GM18873 (cell line): ENCODE data around the gene SAFB2.

Experiments
- ATAC-seq: cut with Tn5 transposase; IDR thresholded peaks from one replicate; pipeline ENCODE4 v1.9.1; 2021; ENCODE audit warnings: mild to moderate bottlenecking, moderate library complexity, moderate number of reproducible peaks; ENCODE audit not compliant: unreplicated experiment, low FRiP score

The SAFB2 gene

DNA sequence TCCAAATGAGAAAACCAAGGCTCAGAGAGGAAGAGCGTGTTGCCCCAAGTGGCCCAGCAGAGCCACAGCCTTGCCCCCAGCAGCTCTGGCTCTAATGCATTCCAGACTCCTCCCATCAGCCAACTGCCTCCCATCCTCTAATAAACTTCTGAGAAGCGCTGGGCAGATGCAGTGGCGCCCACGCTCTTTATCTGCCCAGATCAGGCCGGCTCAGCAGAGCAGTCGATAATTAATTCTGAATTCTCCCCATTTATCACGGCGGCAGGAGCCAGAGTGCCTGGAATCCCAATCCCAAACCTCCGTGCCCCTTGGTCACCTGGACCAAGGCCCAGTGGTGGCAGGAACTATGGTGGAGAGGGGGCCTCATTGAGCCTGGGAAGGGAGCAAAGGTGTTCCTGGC, 68.7 kb downstream of the SAFB2 start:
- no peak for ATAC-seq

DNA sequence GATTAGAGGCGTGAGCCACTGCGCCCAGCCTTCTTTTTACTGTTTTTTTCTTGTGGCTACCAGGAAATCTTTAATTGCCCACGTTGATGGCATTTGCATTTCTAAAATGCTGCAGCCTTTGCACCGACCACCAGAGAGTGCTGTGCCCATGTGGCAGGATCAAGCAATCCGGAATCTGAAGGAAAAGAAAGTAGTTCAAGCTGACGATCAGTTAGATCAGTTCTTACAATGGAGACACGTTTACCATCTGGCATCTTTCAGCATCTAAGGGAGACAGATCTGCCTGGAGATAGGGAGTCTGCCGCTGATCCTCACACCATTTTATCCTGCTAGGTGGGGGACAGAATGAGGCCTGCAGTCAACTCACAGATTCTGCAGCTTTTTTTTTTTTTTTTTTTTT, 74.7 kb downstream of the SAFB2 start:
- no peak for ATAC-seq

DNA sequence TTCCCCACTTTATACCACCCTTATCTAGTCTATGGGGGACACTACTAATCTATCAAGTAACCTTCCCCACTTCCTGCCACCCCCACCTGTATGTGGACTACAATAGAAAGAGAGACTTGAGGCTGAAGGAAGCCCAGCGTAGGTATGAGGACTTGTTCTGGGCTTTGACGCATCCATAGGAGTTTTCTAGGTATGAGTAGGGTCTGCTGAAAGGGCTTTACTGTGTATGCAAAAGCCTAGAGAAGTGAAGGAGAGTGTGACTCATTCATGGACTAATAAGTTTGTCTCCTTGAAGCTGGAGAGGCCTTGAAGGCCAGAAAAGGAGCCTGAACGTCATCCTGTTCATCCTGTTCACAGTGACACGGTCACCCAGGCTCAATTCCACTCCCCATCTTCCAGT, 76.6 kb downstream of the SAFB2 start:
- ATAC-seq = no peak

DNA sequence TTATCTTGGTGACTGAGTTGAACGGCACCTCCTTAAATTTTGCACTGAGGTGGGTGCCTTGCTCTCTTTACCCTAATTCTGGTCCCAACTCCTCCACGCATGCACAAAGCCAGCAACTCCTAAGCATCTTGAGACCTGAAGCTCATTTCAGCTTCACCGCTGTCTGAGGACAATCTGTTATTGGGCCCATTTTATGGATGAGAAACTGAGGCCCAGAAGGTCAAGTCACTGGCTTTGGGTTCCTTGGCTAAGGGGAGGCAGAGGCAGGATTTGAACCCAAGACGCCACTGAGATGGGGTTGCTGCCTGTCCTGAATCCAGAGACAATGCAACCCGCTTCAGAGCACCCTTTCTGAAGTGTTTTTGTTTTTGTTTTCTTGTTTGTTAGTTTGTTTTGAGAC, 77.5 kb downstream of the SAFB2 start:
- no peak for ATAC-seq

DNA sequence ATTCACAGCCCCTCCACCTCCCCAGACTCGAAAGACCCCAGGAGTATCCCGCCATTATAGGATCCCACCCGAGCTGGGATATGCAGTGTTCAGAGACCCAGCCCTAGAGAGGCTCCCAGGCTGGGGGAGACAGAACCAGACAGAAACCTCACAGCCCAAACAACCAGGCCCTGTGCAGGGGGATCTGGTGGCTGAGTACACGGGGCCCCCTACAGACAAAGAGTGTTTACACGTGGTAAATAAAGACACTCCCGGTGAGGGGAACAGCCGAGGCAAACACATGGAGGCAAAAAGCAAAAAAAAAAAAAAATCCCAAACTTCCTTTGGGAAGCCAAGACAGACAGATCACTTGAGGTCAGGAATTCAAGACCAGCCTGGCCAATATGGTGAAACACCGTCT, 79.9 kb downstream of the SAFB2 start:
- no peak for ATAC-seq

DNA sequence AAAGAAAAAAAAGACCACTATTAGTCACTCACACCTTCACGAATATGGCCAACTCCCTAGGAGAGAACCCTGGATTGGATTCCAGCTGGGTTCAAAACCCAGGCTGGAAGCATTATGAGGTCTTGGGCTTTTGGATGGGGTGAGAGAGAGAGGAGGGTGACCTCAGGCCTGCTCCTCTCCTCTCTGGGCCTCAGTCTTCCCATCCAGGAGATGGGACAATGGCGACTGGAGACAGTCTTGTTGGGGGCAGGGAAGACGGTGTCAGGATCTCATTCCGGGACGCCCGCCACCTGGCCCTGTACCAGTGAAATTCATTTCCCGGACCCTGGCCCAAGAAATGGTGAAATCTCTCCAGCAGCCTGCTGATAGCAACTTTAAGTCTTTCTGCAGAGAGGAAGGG, 81.1 kb downstream of the SAFB2 start:
- ATAC-seq = no peak

DNA sequence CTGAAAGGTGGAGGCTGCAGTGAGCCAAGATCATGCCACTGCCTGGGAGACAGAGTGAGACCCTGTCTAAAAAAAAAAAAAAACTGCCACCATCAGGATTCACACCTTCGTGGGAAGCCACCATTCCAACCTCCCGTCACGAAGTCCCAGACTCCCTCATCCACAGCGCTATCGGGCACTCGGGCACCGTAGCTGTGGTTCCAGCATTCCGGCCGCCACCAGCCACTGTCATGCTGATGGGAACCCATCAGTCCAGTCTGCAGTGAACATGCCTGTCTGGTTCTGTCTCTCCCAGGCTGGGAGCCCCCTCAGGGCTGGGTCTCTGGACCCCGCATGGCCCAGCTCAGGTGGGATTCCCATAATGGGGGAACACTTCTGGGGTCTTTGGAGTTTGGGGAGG, 82.4 kb downstream of the SAFB2 start:
- ATAC-seq = no peak

DNA sequence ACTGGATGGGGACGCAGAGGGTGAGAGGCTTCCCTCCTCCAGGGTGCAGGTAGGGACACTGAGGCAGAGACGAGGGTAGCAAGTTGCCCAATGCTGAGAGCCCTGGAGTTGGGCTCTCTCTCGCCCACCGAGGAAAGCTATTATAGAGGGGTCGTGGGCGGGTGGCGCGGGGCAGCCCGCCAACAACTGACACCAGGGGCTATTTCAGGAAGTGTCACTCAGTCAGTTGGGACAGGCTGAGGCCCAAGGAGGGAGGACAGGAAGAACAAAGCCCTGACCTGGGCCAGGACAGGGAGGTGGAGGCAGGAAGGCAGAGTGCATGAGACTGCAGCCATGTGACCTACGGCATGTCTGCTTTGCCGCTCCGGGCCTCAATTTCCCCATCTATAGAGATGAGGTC, 84.7 kb downstream of the SAFB2 start:
- ATAC-seq = no peak
